GM18907 (cell line): Measurements from ENCODE around the gene LANCL2.
"Not testable (repeated sequence)": the region's sequence is repeated elsewhere in the genome, so short reads cannot be mapped to it uniquely, and the experiment has no call there.

Experiments
- ATAC-seq: cut with Tn5 transposase; IDR thresholded peaks from one replicate; pipeline ENCODE4 v1.9.1; 2021; ENCODE audit warnings: mild to moderate bottlenecking, moderate library complexity; ENCODE audit not compliant: unreplicated experiment

The LANCL2 gene

GRCh38 chr7:55468495-55468894 is 103.4 kb downstream of the LANCL2 start:
- ATAC-seq = no peak

GRCh38 chr7:55469271-55469681 is 104.1 kb downstream of the LANCL2 start:
- ATAC-seq = no peak

- ATAC-seq = no peak
Measured at GRCh38 chr7:55469721-55470120, 104.6 kb downstream of the LANCL2 start.

- ATAC-seq = no peak
Measured at GRCh38 chr7:55470261-55470660, 105.1 kb downstream of the LANCL2 start.

- ATAC-seq = not testable (repeated sequence)
Measured at GRCh38 chr7:55471594-55471993, 106.5 kb downstream of the LANCL2 start.

- not testable (repeated sequence) for ATAC-seq
Measured at GRCh38 chr7:55472406-55472805, 107.3 kb downstream of the LANCL2 start.

GRCh38 chr7:55472928-55473725 is 108.0 kb downstream of the LANCL2 start:
- ATAC-seq = no peak

GRCh38 chr7:55473932-55474331 is 108.8 kb downstream of the LANCL2 start:
- ATAC-seq = no peak

GRCh38 chr7:55474944-55475854 is 110.1 kb downstream of the LANCL2 start:
- ATAC-seq = no peak

- no peak for ATAC-seq
Measured at GRCh38 chr7:55475855-55476803, 111.0 kb downstream of the LANCL2 start.

GRCh38 chr7:55476852-55477780 is 112.0 kb downstream of the LANCL2 start:
- no peak for ATAC-seq

GRCh38 chr7:55477781-55478374 is 112.7 kb downstream of the LANCL2 start:
- no peak for ATAC-seq

GRCh38 chr7:55478700-55479099 is 113.6 kb downstream of the LANCL2 start:
- ATAC-seq = no peak

GRCh38 chr7:55481155-55481554 is 116.0 kb downstream of the LANCL2 start:
- no peak for ATAC-seq

GRCh38 chr7:55483046-55483445 is 117.9 kb downstream of the LANCL2 start:
- no peak for ATAC-seq
